Stimulated activated CD8-positive, alpha-beta memory T cell treated with anti-CD3 and anti-CD28 coated beads, Interleukin-15, amount 100 ng/mL, for 48 hours (primary cell): Measurements from ENCODE around the gene WIPF1.
A peak's percentile ranks its signal among the peaks of the same experiment; 100 is the strongest.

ENCODE experiments used
- DNase-seq, 2 donors: peaks; one replicate each; pipeline ENCODE4 v3.0.0-alpha.2; 2020; ENCODE audit warnings: low read depth in 2 of 2

WIPF1 gene

GRCh38 chr2:174597345-174598047, at the start of gene WIPF1:
WIPF1 (minus strand) TSS chr2:174597804; CDS start chr2:174585573, 12,231 bp downstream.
- DNase-seq = peak in 1 of 2 donors; percentile 33

- no peak for DNase-seq
Measured at GRCh38 chr2:174645296-174645695, 47.7 kb upstream of the WIPF1 start.

GRCh38 chr2:174644406-174644805, 46.8 kb upstream of the WIPF1 start:
- DNase-seq = no peak

- DNase-seq = no peak
Measured at GRCh38 chr2:174643356-174643755, 45.8 kb upstream of the WIPF1 start.

- no peak for DNase-seq
Measured at GRCh38 chr2:174641168-174641567, 43.6 kb upstream of the WIPF1 start.

GRCh38 chr2:174636987-174637386, 39.4 kb upstream of the WIPF1 start:
- no peak for DNase-seq

- DNase-seq = no peak
Measured at GRCh38 chr2:174635776-174636404, 38.3 kb upstream of the WIPF1 start.

GRCh38 chr2:174635015-174635593, 37.5 kb upstream of the WIPF1 start:
- no peak for DNase-seq

- peak in 1 of 2 donors; percentile 28 for DNase-seq
Measured at GRCh38 chr2:174634130-174635014, 36.8 kb upstream of the WIPF1 start.

GRCh38 chr2:174633623-174633930, 36.0 kb upstream of the WIPF1 start:
- no peak for DNase-seq

GRCh38 chr2:174632841-174633622, 35.4 kb upstream of the WIPF1 start:
- DNase-seq = no peak

GRCh38 chr2:174631009-174631981, 33.7 kb upstream of the WIPF1 start:
- DNase-seq = no peak

GRCh38 chr2:174630107-174630506, 32.5 kb upstream of the WIPF1 start:
- DNase-seq = no peak

- no peak for DNase-seq
Measured at GRCh38 chr2:174629506-174629905, 31.9 kb upstream of the WIPF1 start.

GRCh38 chr2:174628528-174629169, 31.0 kb upstream of the WIPF1 start:
- DNase-seq = no peak

- DNase-seq = no peak
Measured at GRCh38 chr2:174627216-174627615, 29.6 kb upstream of the WIPF1 start.

- no peak for DNase-seq
Measured at GRCh38 chr2:174624895-174625430, 27.4 kb upstream of the WIPF1 start.

GRCh38 chr2:174623690-174624089, 26.1 kb upstream of the WIPF1 start:
- no peak for DNase-seq

GRCh38 chr2:174623106-174623637, 25.6 kb upstream of the WIPF1 start:
- no peak for DNase-seq
